ENCODE results near the gene MANEA.

DNA sequence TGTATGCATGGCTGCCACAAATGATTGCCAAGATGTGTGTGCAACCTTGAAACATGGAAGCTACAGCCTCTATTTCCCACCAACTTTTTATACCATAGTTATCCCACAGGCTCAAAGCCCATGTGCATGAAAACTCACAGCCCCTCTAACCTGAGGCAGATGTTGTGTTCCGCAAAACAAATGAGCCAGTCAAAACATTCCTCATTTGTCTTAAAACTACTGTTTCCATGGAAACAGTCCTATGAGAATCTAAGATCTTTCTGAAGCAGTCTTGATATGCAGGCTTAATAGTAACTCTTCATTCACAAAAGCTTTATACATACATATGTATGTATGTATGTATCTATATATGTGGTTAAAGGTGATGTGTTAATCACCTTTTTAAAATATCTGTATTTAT, 31.2 kb upstream of the MANEA start:
- TF ChIP-seq, protein P1, sequence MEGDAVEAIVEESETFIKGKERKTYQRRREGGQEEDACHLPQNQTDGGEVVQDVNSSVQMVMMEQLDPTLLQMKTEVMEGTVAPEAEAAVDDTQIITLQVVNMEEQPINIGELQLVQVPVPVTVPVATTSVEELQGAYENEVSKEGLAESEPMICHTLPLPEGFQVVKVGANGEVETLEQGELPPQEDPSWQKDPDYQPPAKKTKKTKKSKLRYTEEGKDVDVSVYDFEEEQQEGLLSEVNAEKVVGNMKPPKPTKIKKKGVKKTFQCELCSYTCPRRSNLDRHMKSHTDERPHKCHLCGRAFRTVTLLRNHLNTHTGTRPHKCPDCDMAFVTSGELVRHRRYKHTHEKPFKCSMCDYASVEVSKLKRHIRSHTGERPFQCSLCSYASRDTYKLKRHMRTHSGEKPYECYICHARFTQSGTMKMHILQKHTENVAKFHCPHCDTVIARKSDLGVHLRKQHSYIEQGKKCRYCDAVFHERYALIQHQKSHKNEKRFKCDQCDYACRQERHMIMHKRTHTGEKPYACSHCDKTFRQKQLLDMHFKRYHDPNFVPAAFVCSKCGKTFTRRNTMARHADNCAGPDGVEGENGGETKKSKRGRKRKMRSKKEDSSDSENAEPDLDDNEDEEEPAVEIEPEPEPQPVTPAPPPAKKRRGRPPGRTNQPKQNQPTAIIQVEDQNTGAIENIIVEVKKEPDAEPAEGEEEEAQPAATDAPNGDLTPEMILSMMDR (IDR thresholded peaks at IDR 0.05): no peak
- no peak for TF ChIP-seq POLR2A (IDR thresholded peaks at IDR 0.05)
